ENCODE measurements around the gene MSLN.

GRCh38 chr16:798666-799065 lies 38.1 kb downstream of the MSLN start:
- TF ChIP-seq CTCF (optimal IDR thresholded peaks at IDR 0.05 in 1 of 3, IDR thresholded peaks at IDR 0.05 in 1 of 3, conservative IDR thresholded peaks at IDR 0.05 in 1 of 3; ENCODE audit: extremely low read depth in 1 of 3, insufficient read depth in 2 of 3, low read length in 3 of 3) (no peak), EZH2 (IDR thresholded peaks at IDR 0.05; ENCODE audit: low read length) (no peak)
